ENCODE data around the gene COG6.

- no peak for TF ChIP-seq CTCF (IDR thresholded peaks at IDR 0.05; ENCODE audit: low read length)
- TF ChIP-seq EZH2 (optimal IDR thresholded peaks at IDR 0.05; ENCODE audit: low read depth, low read length), result no peak
- no peak for TF ChIP-seq EZH2phosphoT487 (IDR thresholded peaks at IDR 0.05; ENCODE audit: low read length)
These were observed 24.2 kb upstream of the COG6 start for GRCh38 chr13:39631307-39631706.

Measured in MM.1S (cell line).